Urinary bladder (tissue), 4 donors: ENCODE data around the gene ADD2. TPM values are rescaled to one million over a fixed set of nuclear protein-coding genes. Genes with fewer than 3 reads are reported as not detected.

ENCODE experiments used
- DNase-seq: peaks from one replicate; pipeline ENCODE4 v3.0.0-alpha.2; 2015; ENCODE audit errors: extremely low spot score
- H3K27ac ChIP-seq: one replicate; pipeline ENCODE4 v1.5.1; 2013; ENCODE audit warnings: low read depth, mild to moderate bottlenecking, moderate library complexity
- H3K36me3 ChIP-seq: one replicate; pipeline ENCODE4 v1.6.1; 2013; ENCODE audit warnings: mild to moderate bottlenecking, moderate library complexity; ENCODE audit not compliant: insufficient read depth
- H3K4me1 ChIP-seq: one replicate; pipeline ENCODE4 v1.6.1; 2013; ENCODE audit warnings: mild to moderate bottlenecking, moderate library complexity; ENCODE audit not compliant: insufficient read depth
- H3K4me3 ChIP-seq: one replicate; pipeline ENCODE4 v1.5.1; 2013; ENCODE audit warnings: low read depth, low read length
- WGBS: extraction: QIAGEN DNeasy Blood & Tissue Kit; methylation state at CpG from one replicate; pipeline ENCODE4 v1.1.7; 2013; 5-methylcytosine and 5-hydroxymethylcytosine counted together
- polyA plus RNA-seq: library from polyadenylated mRNA; stranded (reverse); fragments of 200-250 nt; gene quantifications from one replicate; pipeline ENCODE4 v1.2.3, GENCODE V29; 2013
- small RNA-seq: library from RNA; depleted of rRNA; stranded (forward); fragments of <200 nt; gene quantifications from one replicate; pipeline ENCODE3, GENCODE V24; 2014
- total RNA-seq: library from RNA; depleted of rRNA; stranded (reverse); fragments of >200 nt; gene quantifications from one replicate; pipeline ENCODE4 v1.2.3, GENCODE V29; 2014
- donor health status: healthy with polysubstance abuse.
- donor health status: healthy.

The ADD2 gene
- total and polyA plus RNA-seq, 2 donors = 0.33 to 3.5 TPM

- Histone ChIP-seq H3K27ac (no peak overlapping the region), H3K4me3 (no peak overlapping the region), H3K4me1 (no peaks in the 10 kb centered on the region), H3K36me3 (no peaks in the 10 kb centered on the region)
- no peak for DNase-seq
- WGBS = 65% methylated on average over 3 of the region's 3 CpGs
These were observed 148.8 kb downstream of the ADD2 start for GRCh38 chr2:70619167-70619566.

DNA sequence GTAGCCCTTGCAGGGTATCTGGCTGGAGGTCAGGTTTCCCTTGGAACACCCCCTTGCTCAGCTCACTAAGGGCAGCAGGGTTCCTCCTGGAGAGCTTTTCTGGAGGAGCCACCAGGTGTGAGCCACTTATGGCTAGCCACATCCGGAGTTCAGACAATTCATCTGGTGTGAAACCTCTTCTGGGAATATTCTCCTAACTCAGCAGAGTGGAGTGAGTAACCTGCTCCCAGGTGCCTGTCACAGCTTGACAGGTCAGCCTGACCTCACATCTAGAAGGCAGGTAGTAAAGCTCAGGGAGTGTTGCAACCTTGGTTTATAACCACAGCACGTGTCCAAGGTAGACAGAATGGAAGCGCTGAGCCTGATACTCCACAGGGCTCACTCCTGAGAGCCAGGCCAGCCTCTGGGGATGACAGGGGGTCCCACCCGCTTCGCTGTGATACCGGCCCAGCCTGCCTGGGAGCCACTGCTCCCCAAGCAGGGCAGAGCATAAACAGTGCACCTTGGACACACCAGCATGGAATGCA, 151.8 kb downstream of the ADD2 start:
- no peak for DNase-seq
- no peaks in the 10 kb centered on the region for H3K36me3 ChIP-seq
- WGBS = 74% methylated on average over 6 of the region's 6 CpGs
- no peak overlapping the region for H3K4me3 ChIP-seq
- no peaks in the 10 kb centered on the region for H3K4me1 ChIP-seq
- H3K27ac ChIP-seq = no peak overlapping the region

- H3K4me1 ChIP-seq = no peaks in the 10 kb centered on the region
These were observed 152.8 kb downstream of the ADD2 start for GRCh38 chr2:70615222-70615621.

GRCh38 chr2:70613521-70613920, 154.5 kb downstream of the ADD2 start:
- Histone ChIP-seq H3K27ac (no peak overlapping the region), H3K4me3 (no peak overlapping the region), H3K4me1 (no peaks in the 10 kb centered on the region), H3K36me3 (no peaks in the 10 kb centered on the region)
- WGBS = 67% methylated on average over 7 of the region's 7 CpGs
- DNase-seq = no peak

More at GRCh38 chr2:70615222-70615621, 152.8 kb downstream of the ADD2 start:
- WGBS = 64% methylated on average over 2 of the region's 2 CpGs
- no peak for DNase-seq
- Histone ChIP-seq H3K27ac (no peak overlapping the region), H3K4me3 (no peak overlapping the region), H3K36me3 (no peaks in the 10 kb centered on the region)

DNA sequence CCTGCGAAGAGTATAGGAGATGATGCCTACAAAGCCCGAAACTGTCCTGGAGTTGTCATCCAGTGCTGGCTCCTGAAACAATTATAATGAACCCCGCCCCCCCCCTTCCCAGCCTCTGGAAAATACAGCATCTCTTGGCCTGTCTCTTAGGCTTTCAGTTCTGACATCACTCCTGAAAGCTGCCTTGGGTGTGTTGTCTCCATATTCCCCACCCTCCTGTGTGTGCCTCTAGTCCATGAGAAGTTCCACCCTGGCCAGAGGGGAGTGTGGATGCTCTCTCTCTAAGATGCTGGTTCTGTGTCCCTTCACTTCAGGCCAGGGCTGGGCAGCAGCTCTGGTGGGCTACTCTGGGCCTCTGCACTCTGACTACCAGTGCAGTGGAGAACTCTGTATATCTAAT, 155.4 kb downstream of the ADD2 start:
- no peak overlapping the region for H3K27ac ChIP-seq
- H3K4me1 ChIP-seq = no peaks in the 10 kb centered on the region
- no peak for DNase-seq
- no peaks in the 10 kb centered on the region for H3K36me3 ChIP-seq
- WGBS = 85% methylated on average over 3 of the region's 3 CpGs
- no peak overlapping the region for H3K4me3 ChIP-seq

DNA sequence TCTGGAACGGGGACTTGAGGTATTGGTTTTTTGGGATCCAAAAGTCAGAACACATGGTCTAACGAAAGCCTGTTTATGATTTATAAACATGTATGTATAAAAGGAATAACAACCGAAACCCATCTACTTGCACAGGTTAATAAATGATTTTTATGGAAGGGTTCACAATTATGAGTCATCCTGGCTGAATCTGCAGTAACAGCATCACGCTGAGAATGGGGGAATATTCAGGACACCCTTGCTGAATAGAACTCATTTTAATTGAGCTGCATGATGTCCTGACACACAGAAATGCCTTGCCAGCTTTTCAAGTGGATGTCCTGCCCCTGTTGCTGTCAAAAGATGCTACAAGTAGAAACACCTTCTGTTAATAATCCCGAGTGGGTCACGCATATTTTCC, 159.6 kb downstream of the ADD2 start:
- H3K4me1 ChIP-seq = no peaks in the 10 kb centered on the region
- WGBS = 51% methylated on average over 6 of the region's 6 CpGs
- no peaks in the 10 kb centered on the region for H3K36me3 ChIP-seq
- H3K4me3 ChIP-seq = no peak overlapping the region
- H3K27ac ChIP-seq = no peak overlapping the region
- no peak for DNase-seq

- Histone ChIP-seq H3K4me1 (no peaks in the 10 kb centered on the region), H3K27ac (no peak overlapping the region), H3K36me3 (no peaks in the 10 kb centered on the region), H3K4me3 (no peak overlapping the region)
- 72% methylated on average over 8 of the region's 8 CpGs for WGBS
- DNase-seq = no peak
These were observed 160.9 kb downstream of the ADD2 start for GRCh38 chr2:70607121-70607561.

Small RNAs within 50 kb of the gene (small RNA-seq; reads per million reads assigned to genes)
- gene HMGN2P21 = not detected

Other genes with a start within 250 kb of the ADD2 start
- 4.1 TPM for gene TGFA, start 214.4 kb downstream of the ADD2 start, total RNA-seq
- gene TGFA, start 214.4 kb downstream of the ADD2 start, polyA plus RNA-seq = 2.1 TPM
- not detected for gene FIGLA, start 22.4 kb upstream of the ADD2 start, total RNA-seq
- gene FIGLA, start 22.4 kb upstream of the ADD2 start, polyA plus RNA-seq = not detected
- not detected for gene CLEC4F, start 52.4 kb upstream of the ADD2 start, total RNA-seq
- gene CLEC4F, start 52.4 kb upstream of the ADD2 start, polyA plus RNA-seq = 0.03 TPM
- not detected for gene CD207, start 67.6 kb upstream of the ADD2 start, total RNA-seq
- gene CD207, start 67.6 kb upstream of the ADD2 start, polyA plus RNA-seq = 0.06 TPM
- not detected for gene VAX2, start 132.4 kb upstream of the ADD2 start, total RNA-seq
- gene VAX2, start 132.4 kb upstream of the ADD2 start, polyA plus RNA-seq = 0.20 TPM
- gene ATP6V1B1, start 167.7 kb upstream of the ADD2 start, total RNA-seq = 0.63 TPM
- 0.27 TPM for gene ATP6V1B1, start 167.7 kb upstream of the ADD2 start, polyA plus RNA-seq
- 1.8 TPM for gene ANKRD53, start 210.4 kb upstream of the ADD2 start, total RNA-seq
- gene ANKRD53, start 210.4 kb upstream of the ADD2 start, polyA plus RNA-seq = 2.9 TPM
- 25.0 TPM for gene TEX261, start 226.7 kb upstream of the ADD2 start, total RNA-seq
- 44.4 TPM for gene TEX261, start 226.7 kb upstream of the ADD2 start, polyA plus RNA-seq